Measurements from ENCODE around the gene PGLYRP4.

PGLYRP4 gene

DNA sequence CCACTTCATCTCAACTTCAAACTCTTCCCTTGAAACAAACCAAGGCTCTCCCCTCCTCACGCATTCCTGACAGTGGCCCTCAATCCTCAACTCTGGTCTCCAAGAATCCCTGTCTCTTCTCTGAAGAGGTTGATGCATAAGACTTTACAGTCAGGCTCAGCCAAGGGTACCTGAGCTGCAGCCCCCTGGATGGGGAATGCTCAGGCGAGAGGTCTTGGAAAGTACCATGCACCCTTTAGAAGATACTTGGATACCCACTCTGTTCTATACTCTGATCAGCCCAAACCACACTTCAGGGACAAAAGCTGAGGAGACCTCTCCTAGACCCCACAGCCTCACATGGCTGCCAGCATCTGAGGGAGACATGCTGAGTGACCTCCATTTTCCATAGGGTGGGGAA, 35.4 kb downstream of the PGLYRP4 start:
- no peaks in the 10 kb centered on the region for H3K79me2 ChIP-seq (ENCODE audit: insufficient read depth, low read length)
- H3K9ac ChIP-seq (ENCODE audit: low read depth, low read length, poor library complexity, severe bottlenecking): no peak overlapping the region
- no peaks in the 10 kb centered on the region for H3F3A ChIP-seq (ENCODE audit: low read depth)
- H3K9me3 ChIP-seq (ENCODE audit: insufficient read depth, low read depth, low read length): no peaks in the 10 kb centered on the region
- H2AFZ ChIP-seq (ENCODE audit: low read length): no peak overlapping the region
- H3K4me2 ChIP-seq (ENCODE audit: low read depth, low read length, poor library complexity, severe bottlenecking): no peak overlapping the region
- no peak overlapping the region for H3K4me3 ChIP-seq (ENCODE audit: low read length, poor library complexity, severe bottlenecking)
- H3K9me2 ChIP-seq (replicated peaks; ENCODE audit: low read depth, low read length): no peaks in the 10 kb centered on the region
- H3K27me3 ChIP-seq (ENCODE audit: insufficient read depth, low read length, poor library complexity, severe bottlenecking): no peaks in the 10 kb centered on the region
- no peaks in the 10 kb centered on the region for H3K36me3 ChIP-seq (ENCODE audit: insufficient read depth, low read length)
- no peak for TF ChIP-seq EZH2phosphoT487 (IDR thresholded peaks at IDR 0.05; ENCODE audit: borderline replicate concordance)
- TF ChIP-seq, protein P1, sequence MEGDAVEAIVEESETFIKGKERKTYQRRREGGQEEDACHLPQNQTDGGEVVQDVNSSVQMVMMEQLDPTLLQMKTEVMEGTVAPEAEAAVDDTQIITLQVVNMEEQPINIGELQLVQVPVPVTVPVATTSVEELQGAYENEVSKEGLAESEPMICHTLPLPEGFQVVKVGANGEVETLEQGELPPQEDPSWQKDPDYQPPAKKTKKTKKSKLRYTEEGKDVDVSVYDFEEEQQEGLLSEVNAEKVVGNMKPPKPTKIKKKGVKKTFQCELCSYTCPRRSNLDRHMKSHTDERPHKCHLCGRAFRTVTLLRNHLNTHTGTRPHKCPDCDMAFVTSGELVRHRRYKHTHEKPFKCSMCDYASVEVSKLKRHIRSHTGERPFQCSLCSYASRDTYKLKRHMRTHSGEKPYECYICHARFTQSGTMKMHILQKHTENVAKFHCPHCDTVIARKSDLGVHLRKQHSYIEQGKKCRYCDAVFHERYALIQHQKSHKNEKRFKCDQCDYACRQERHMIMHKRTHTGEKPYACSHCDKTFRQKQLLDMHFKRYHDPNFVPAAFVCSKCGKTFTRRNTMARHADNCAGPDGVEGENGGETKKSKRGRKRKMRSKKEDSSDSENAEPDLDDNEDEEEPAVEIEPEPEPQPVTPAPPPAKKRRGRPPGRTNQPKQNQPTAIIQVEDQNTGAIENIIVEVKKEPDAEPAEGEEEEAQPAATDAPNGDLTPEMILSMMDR (conservative IDR thresholded peaks at IDR 0.05; ENCODE audit: low read length): no peak
- H4K20me1 ChIP-seq (ENCODE audit: insufficient read depth, low read length, poor library complexity, severe bottlenecking): no peaks in the 10 kb centered on the region
- H3K4me1 ChIP-seq (ENCODE audit: insufficient read depth, low read length, poor library complexity, severe bottlenecking): peaks cover 3% of the 10 kb centered on the region

DNA sequence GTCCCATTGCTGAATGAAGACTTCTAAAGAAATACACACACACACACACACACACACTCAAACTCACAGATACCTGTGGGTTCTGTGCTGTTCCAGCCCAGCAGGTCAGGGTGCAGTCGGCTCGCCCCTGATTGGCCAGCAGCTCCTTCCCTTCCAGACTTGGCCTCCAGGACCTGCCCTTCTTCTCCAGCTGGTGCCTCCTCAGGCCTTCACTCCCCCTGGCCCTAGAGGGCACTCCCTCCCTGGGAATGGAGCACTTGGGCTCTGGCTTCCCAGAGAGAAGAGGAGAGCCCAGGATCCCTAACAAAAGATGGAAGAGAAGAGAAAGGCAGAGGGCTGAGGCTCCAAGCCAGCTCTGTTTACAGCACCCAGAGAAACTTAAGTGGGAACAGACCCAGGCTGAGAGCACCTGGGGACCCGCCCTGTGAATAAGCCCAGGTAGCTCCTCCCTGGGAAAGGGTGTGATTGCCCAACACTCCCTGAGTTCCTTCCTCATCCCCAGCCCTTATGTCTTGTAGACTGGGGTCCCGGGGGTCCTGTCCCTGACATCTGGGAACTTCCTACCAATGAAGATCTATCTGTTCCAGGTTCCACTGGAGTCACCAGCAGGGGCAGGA, 36.0 kb downstream of the PGLYRP4 start, which contains the start of gene PGLYRP3:
TSS of gene PGLYRP3 (minus strand) at position 383 of the 617 bp plus-strand sequence. CDS start 2,287 bp downstream, outside the sequence.
- TF ChIP-seq, protein P1 (conservative IDR thresholded peaks at IDR 0.05; ENCODE audit: low read length): peak; percentile 46
- no peak for TF ChIP-seq EZH2phosphoT487 (IDR thresholded peaks at IDR 0.05; ENCODE audit: borderline replicate concordance)
- H3K9me2 ChIP-seq (replicated peaks; ENCODE audit: low read depth, low read length): no peaks in the 10 kb centered on the region
- H3K79me2 ChIP-seq (ENCODE audit: insufficient read depth, low read length): no peaks in the 10 kb centered on the region
- no peak within 1 kb of the TSS for H3K9ac ChIP-seq (ENCODE audit: low read depth, low read length, poor library complexity, severe bottlenecking)
- no peak within 1 kb of the TSS for H3K4me2 ChIP-seq (ENCODE audit: low read depth, low read length, poor library complexity, severe bottlenecking)
- peaks cover 3% of the 10 kb centered on the region for H3K4me1 ChIP-seq (ENCODE audit: insufficient read depth, low read length, poor library complexity, severe bottlenecking)
- H3K9me3 ChIP-seq (ENCODE audit: insufficient read depth, low read depth, low read length): no peaks in the 10 kb centered on the region
- no peaks in the 10 kb centered on the region for H3K36me3 ChIP-seq (ENCODE audit: insufficient read depth, low read length)
- no peak within 1 kb of the TSS for H3K4me3 ChIP-seq (ENCODE audit: low read length, poor library complexity, severe bottlenecking)
- no peaks in the 10 kb centered on the region for H4K20me1 ChIP-seq (ENCODE audit: insufficient read depth, low read length, poor library complexity, severe bottlenecking)
- H3K27me3 ChIP-seq (ENCODE audit: insufficient read depth, low read length, poor library complexity, severe bottlenecking): no peaks in the 10 kb centered on the region
- H2AFZ ChIP-seq (ENCODE audit: low read length): no peak within 1 kb of the TSS
- no peaks in the 10 kb centered on the region for H3F3A ChIP-seq (ENCODE audit: low read depth)

DNA sequence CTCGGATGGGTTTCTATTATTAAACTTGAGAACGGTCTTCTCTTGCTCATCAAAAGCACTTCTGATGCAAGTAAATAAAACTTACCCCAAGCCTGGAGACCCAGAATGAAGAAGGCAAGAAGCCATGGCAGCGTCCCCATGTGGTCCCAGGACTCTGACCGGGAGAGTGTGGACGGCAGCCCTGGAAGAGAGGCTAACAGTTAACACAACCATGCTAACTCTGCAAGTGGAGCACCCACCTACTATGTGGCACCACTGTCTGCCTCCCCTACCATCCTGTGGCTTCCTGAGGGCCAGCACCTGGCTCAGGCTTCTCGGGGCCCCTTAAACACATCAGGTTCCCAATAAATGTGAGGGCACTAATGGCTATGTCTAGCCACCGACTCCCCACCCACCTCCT, 38.1 kb downstream of the PGLYRP4 start:
- no peaks in the 10 kb centered on the region for H3K9me3 ChIP-seq (ENCODE audit: insufficient read depth, low read depth, low read length)
- H3K4me1 ChIP-seq (ENCODE audit: insufficient read depth, low read length, poor library complexity, severe bottlenecking): peaks cover 3% of the 10 kb centered on the region
- H3K4me2 ChIP-seq (ENCODE audit: low read depth, low read length, poor library complexity, severe bottlenecking): no peak overlapping the region
- H3K27me3 ChIP-seq (ENCODE audit: insufficient read depth, low read length, poor library complexity, severe bottlenecking): no peaks in the 10 kb centered on the region
- TF ChIP-seq EZH2phosphoT487 (IDR thresholded peaks at IDR 0.05; ENCODE audit: borderline replicate concordance): no peak
- TF ChIP-seq, protein P1 (conservative IDR thresholded peaks at IDR 0.05; ENCODE audit: low read length): no peak
- H3K4me3 ChIP-seq (ENCODE audit: low read length, poor library complexity, severe bottlenecking): no peak overlapping the region
- H2AFZ ChIP-seq (ENCODE audit: low read length): no peak overlapping the region
- no peaks in the 10 kb centered on the region for H3K36me3 ChIP-seq (ENCODE audit: insufficient read depth, low read length)
- no peak overlapping the region for H3K9ac ChIP-seq (ENCODE audit: low read depth, low read length, poor library complexity, severe bottlenecking)
- H3F3A ChIP-seq (ENCODE audit: low read depth): no peaks in the 10 kb centered on the region
- no peaks in the 10 kb centered on the region for H3K79me2 ChIP-seq (ENCODE audit: insufficient read depth, low read length)
- H4K20me1 ChIP-seq (ENCODE audit: insufficient read depth, low read length, poor library complexity, severe bottlenecking): no peaks in the 10 kb centered on the region
- no peaks in the 10 kb centered on the region for H3K9me2 ChIP-seq (replicated peaks; ENCODE audit: low read depth, low read length)
